Panc1 (cell line): Measurements from ENCODE around the gene NTM.

Experiments used
- TCF7L2 ChIP-seq: IDR thresholded peaks from 2 replicates; pipeline ENCODE4 v1.6.1; 2011; ENCODE audit warnings: mild to moderate bottlenecking, low read depth, low read length, inconsistent platforms
- TF ChIP-seq, protein P1 (sequence below): fragments of 450-650 bp; IDR thresholded peaks from 2 replicates; pipeline ENCODE4 v1.5.1; 2017; ENCODE audit warnings: mild to moderate bottlenecking

GRCh38 chr11:131411636-131412035 is 41.2 kb downstream of the NTM start:
- TF ChIP-seq, protein P1, sequence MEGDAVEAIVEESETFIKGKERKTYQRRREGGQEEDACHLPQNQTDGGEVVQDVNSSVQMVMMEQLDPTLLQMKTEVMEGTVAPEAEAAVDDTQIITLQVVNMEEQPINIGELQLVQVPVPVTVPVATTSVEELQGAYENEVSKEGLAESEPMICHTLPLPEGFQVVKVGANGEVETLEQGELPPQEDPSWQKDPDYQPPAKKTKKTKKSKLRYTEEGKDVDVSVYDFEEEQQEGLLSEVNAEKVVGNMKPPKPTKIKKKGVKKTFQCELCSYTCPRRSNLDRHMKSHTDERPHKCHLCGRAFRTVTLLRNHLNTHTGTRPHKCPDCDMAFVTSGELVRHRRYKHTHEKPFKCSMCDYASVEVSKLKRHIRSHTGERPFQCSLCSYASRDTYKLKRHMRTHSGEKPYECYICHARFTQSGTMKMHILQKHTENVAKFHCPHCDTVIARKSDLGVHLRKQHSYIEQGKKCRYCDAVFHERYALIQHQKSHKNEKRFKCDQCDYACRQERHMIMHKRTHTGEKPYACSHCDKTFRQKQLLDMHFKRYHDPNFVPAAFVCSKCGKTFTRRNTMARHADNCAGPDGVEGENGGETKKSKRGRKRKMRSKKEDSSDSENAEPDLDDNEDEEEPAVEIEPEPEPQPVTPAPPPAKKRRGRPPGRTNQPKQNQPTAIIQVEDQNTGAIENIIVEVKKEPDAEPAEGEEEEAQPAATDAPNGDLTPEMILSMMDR: no peak
- no peak for TF ChIP-seq TCF7L2
